K562 (cell line): Measurements from ENCODE around the gene PTGES3. TPM values are rescaled to one million over a fixed set of nuclear protein-coding genes. Genes with fewer than 3 reads are reported as not detected.

Experiments used
- CAMTA2 ChIP-seq: fragments of 250-450 bp; sonication (Bioruptor Pico); conservative IDR thresholded peaks from 2 replicates; pipeline ENCODE4 v1.5.1; 2022
- CREBBP ChIP-seq: IDR thresholded peaks from one replicate; pipeline ENCODE4 v1.6.1; 2012; ENCODE audit warnings: low read depth, mild to moderate bottlenecking, control low read depth, inconsistent platforms, low read length
- ILF3 ChIP-seq: fragments of 450-650 bp; IDR thresholded peaks from 2 replicates; pipeline ENCODE4 v1.6.1; 2018; ENCODE audit warnings: antibody characterized with exemption, mild to moderate bottlenecking, moderate library complexity, borderline replicate concordance
- KDM5B ChIP-seq: fragments of 200-600 bp; sonication (generic); IDR thresholded peaks from 2 replicates; pipeline ENCODE4 v1.6.1; 2012; ENCODE audit warnings: low read depth, mild to moderate bottlenecking, moderate library complexity, low read length, control low read depth, inconsistent platforms; ENCODE audit not compliant: insufficient replicate concordance
- MEF2D ChIP-seq: conservative IDR thresholded peaks from 2 replicates; pipeline ENCODE4 v1.6.1; 2016; ENCODE audit warnings: low read depth, missing genetic modification characterization, missing compliant biosample characterization
- MGA ChIP-seq: fragments of 450-650 bp; IDR thresholded peaks from 2 replicates; pipeline ENCODE4 v1.6.1; 2016; ENCODE audit warnings: mild to moderate bottlenecking, moderate library complexity
- NFE2 ChIP-seq: IDR thresholded peaks from 2 replicates; pipeline ENCODE4 v1.6.1; 2014; ENCODE audit warnings: antibody characterized with exemption, low read depth
- NR4A1 ChIP-seq, 2 experiments: fragments of 250-450 bp in 1 of 2; fragments of 450-650 bp in 1 of 2; sonication (Bioruptor Pico) in 1 of 2; IDR thresholded peaks; 2 replicates each; pipeline versions ENCODE4 v1.4.0 to v1.6.1; 2016 to 2020; ENCODE audit warnings: mild to moderate bottlenecking in 2 of 2, missing compliant biosample characterization in 1 of 2, missing genetic modification characterization in 1 of 2, moderate library complexity in 1 of 2
- RBBP5 ChIP-seq: fragments of 200-600 bp; sonication (generic); IDR thresholded peaks from 2 replicates; pipeline ENCODE4 v1.6.1; 2012; ENCODE audit warnings: borderline replicate concordance, mild to moderate bottlenecking, low read length, control low read depth, inconsistent platforms; ENCODE audit not compliant: insufficient read depth, poor library complexity, severe bottlenecking
- SREBF1 ChIP-seq: fragments of 150-350 bp; IDR thresholded peaks from 2 replicates; pipeline ENCODE4 v1.6.1; 2014; ENCODE audit warnings: antibody characterized with exemption, low read depth, low read length, borderline replicate concordance
- SRSF1 ChIP-seq: fragments of 200-400 bp; formaldehyde crosslinking; IDR thresholded peaks from 2 replicates; pipeline ENCODE4 v1.6.1; 2017; ENCODE audit warnings: mild to moderate bottlenecking, low read depth, low read length, moderate library complexity
- ZC3H8 ChIP-seq: fragments of 450-650 bp; IDR thresholded peaks from 2 replicates; pipeline ENCODE4 v1.6.1; 2017
- ZNF12 ChIP-seq: sonication (generic); formaldehyde crosslinking; IDR thresholded peaks from 2 replicates; pipeline ENCODE4 v1.4.0; 2020; ENCODE audit warnings: mild to moderate bottlenecking, missing genetic modification reagents
- ZNF133 ChIP-seq: fragments of 250-450 bp; sonication (Bioruptor Pico); IDR thresholded peaks from 2 replicates; pipeline ENCODE4 v1.4.0; 2020; ENCODE audit warnings: mild to moderate bottlenecking
- ZNF175 ChIP-seq: fragments of 200-800 bp; sonication (Bioruptor generic); IDR thresholded peaks from 2 replicates; pipeline ENCODE4 v1.6.1; 2016; ENCODE audit warnings: low read depth, mild to moderate bottlenecking, missing genetic modification characterization, missing compliant biosample characterization
- ZNF717 ChIP-seq: fragments of 250-450 bp; sonication (Bioruptor Pico); IDR thresholded peaks from 2 replicates; pipeline ENCODE4 v1.5.0; 2021
- ZNF778 ChIP-seq: fragments of 450-650 bp; formaldehyde crosslinking; IDR thresholded peaks from 2 replicates; pipeline ENCODE4 v1.4.0; 2020; ENCODE audit warnings: mild to moderate bottlenecking, moderate library complexity
- polyA plus RNA-seq, 8 experiments: library from polyadenylated mRNA; depleted of rRNA in 4 of 8; stranded (reverse) in 5 of 8; unstranded in 3 of 8; fragments of >200 nt; fragmentation: Nextera tagmentation in 2 of 8; fragmentation: Illumina TruSeq in 1 of 8; extraction: Ambion mirVana in 2 of 8; extraction: Trizol in 1 of 8; gene quantifications; 2 replicates each; pipeline versions ENCODE4 v1.2.1 to v1.2.3, GENCODE V29; 2011 to 2014; ENCODE audit warnings: inconsistent platforms in 1 of 8, missing spikeins in 1 of 8
- total RNA-seq, 7 experiments: library from RNA; depleted of rRNA in 6 of 7; stranded (reverse); fragments of >200 nt in 6 of 7; fragmentation: Illumina TruSeq in 2 of 7; extraction: Trizol in 2 of 7; gene quantifications; 2 replicates each; pipeline versions ENCODE4 v1.2.1 to v1.2.3, GENCODE V29; 2011 to 2021; ENCODE audit warnings: low replicate concordance in 1 of 7

The PTGES3 gene
- total and polyA plus RNA-seq, 9 of the 15 experiments (the other 6 are each of a cell fraction or from before 2014, with no cell fraction given), result 163 to 501 (median 213) TPM

GRCh38 chr12:56636675-56637540 is 51.2 kb downstream of the PTGES3 start (continued):
- TF ChIP-seq MGA (no peak), MEF2D (tag) (no peak), ZNF778 (CRISPR knock-in tag) (no peak), CAMTA2 (no peak), NR4A1 (CRISPR knock-in tag; IDR thresholded peaks at IDR 0.05) (no peak), NR4A1 (tag; IDR thresholded peaks at IDR 0.05) (no peak), ZNF133 (no peak), RBBP5 (no peak), ZNF12 (CRISPR knock-in tag) (no peak), ILF3 (peak; percentile 75; the same call in 1 of the 2 replicates), ZNF175 (CRISPR knock-in tag) (0 out of 2 replicates have a peak, but pooled peaks have one; percentile 42), SRSF1 (no peak), NFE2 (peak; percentile 25), CREBBP (no peak), SREBF1 (no peak), KDM5B (no peak), ZNF717 (no peak), ZC3H8 (no peak)
